Measurements from ENCODE around the gene SLC13A1.

DNA sequence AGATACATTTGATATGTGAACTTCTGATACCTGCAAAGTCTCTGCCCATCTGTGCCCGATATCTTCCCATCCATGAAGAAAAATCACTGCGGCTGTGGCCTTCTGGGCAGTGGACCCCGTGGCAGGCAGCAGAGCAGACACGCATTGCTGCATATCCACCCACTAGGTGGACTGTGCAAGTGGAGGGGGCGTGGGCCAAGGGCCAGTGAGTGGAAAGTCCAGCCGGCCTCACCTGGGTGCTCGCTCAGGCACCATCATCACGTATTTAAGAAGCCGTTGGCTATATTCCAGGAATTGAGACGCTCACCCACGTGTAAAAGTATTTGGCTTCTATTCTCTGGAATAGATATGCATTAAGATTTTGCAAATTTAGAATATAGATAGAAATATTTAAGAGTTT is 30.8 kb upstream of the SLC13A1 start:
- TF ChIP-seq, protein P1, sequence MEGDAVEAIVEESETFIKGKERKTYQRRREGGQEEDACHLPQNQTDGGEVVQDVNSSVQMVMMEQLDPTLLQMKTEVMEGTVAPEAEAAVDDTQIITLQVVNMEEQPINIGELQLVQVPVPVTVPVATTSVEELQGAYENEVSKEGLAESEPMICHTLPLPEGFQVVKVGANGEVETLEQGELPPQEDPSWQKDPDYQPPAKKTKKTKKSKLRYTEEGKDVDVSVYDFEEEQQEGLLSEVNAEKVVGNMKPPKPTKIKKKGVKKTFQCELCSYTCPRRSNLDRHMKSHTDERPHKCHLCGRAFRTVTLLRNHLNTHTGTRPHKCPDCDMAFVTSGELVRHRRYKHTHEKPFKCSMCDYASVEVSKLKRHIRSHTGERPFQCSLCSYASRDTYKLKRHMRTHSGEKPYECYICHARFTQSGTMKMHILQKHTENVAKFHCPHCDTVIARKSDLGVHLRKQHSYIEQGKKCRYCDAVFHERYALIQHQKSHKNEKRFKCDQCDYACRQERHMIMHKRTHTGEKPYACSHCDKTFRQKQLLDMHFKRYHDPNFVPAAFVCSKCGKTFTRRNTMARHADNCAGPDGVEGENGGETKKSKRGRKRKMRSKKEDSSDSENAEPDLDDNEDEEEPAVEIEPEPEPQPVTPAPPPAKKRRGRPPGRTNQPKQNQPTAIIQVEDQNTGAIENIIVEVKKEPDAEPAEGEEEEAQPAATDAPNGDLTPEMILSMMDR (IDR thresholded peaks at IDR 0.05; ENCODE audit: low read length) = no peak
- TF ChIP-seq EZH2 (optimal IDR thresholded peaks at IDR 0.05; ENCODE audit: low read depth, low read length) = no peak

Measured in MM.1S (cell line).